Islet precursor cell (in vitro differentiated cells): ENCODE measurements around the gene MLC1.

Experiments used
- DNase-seq: peaks from one replicate; pipeline ENCODE4 v3.0.0-alpha.2; 2018

Gene MLC1

DNA sequence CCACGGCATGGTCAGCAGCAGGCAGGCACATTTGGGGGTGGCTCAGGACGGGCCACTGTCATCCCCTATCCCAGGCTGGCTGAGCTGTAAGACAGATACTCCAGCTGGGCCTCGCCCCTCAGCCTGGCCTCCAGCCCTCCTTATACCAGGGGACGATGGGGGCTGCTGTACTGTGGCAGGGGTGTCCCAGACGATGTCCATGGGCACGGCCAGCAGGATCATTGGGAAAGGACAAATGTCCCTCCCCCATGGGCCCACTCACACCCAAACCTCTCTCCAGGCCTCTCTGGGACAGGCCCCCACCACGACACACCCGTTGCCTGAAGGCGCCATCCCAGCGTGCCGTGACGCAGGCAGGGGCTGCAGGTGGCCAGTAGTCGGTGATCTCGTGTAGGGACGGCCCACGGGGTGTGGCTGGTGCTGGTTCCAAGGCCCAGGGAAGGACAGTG lies 71.1 kb downstream of the MLC1 start:
- DNase-seq = peak; percentile 50

DNA sequence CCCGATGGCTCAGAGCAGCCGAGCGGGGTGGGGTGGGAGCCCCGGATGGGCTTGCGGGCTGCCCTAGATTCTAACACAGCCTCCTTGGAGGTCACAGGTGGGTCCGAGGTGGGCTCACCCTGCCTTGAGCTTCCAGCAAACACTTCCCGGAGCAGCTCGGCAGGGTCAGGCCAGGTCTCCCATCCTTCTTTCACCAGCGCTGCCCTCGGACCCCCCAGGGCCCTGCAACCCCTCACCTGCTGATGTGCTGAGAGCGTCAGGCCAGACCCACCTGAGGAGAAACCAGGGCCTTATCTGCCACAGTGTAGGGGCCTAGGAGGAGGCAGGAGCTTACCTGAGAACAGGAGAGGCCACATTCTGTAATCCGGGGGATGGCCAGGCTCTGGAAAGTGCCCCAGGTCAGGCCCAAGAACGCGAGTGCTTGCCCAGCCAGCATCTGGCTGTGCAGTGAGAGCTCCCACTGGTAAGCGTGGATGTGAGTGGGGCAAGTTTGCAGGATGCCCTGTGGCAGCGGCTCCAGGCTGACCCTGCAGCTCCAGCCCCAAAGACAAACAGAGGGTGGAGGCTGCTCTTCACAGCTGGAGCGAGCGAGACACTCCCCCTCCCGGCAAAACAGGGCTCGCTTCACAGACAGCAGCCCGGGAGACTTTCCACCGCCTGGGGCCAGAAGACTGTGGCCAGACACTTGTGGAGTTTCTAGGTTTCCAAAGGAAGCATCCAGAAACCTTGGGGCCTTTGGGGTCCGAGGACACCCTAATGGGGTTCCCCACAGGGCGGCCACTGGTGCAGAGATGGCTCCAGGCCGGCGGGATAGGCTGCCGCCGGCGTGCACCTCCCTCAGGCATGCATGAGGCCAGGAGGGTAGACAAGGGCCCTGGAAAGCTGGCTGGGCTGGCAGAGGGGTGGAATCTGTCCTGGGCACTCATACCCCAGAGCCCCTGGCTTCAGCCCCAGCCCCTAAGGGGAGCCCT lies 72.7 kb downstream of the MLC1 start, which contains the start of gene IL17REL:
Gene IL17REL, minus strand, starts transcription at position 555 of the 971 bp plus-strand sequence. Its CDS starts 119 bp downstream, at position 436.
- peak; percentile 70 for DNase-seq

DNA sequence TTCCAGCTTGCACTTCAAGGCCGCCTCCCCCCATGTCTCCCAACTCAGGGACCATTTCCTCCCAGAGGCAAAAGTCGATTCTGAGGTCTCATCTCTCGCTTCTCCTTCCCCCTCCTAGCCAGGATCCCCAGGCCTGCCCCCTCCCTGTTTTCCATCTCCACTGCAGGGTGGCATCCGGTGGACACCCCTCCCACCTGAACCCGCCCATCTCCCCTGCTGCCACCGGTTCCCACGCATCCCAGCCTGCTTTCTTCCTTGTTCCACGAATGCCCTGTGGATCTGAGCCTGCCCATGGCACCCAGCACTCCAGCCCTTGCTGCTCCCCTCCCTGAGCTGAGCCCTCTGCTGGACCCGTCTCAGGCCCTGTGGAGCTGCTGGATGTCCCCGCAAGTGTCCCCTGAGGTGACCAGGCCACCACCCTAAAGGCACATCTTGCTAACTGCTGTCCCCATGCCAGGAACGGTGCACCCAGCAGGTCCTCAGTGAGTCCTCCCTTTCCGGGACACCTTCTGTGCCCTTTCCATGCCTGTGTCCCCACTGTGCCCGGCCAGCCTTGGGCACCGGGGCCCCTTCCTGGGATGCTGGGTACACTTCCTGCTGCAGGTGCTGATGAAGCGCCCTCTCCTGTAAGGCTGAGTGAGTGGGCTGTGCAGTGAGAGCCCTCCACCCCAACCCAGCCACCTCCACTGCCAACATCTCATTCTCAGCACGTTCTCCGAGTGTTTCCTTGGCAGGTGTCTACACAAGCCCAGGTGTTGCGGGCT lies 73.6 kb downstream of the MLC1 start:
- no peak for DNase-seq

GRCh38 chr22:50010676-50011446 lies 74.4 kb downstream of the MLC1 start:
- DNase-seq = peak; percentile 50

DNA sequence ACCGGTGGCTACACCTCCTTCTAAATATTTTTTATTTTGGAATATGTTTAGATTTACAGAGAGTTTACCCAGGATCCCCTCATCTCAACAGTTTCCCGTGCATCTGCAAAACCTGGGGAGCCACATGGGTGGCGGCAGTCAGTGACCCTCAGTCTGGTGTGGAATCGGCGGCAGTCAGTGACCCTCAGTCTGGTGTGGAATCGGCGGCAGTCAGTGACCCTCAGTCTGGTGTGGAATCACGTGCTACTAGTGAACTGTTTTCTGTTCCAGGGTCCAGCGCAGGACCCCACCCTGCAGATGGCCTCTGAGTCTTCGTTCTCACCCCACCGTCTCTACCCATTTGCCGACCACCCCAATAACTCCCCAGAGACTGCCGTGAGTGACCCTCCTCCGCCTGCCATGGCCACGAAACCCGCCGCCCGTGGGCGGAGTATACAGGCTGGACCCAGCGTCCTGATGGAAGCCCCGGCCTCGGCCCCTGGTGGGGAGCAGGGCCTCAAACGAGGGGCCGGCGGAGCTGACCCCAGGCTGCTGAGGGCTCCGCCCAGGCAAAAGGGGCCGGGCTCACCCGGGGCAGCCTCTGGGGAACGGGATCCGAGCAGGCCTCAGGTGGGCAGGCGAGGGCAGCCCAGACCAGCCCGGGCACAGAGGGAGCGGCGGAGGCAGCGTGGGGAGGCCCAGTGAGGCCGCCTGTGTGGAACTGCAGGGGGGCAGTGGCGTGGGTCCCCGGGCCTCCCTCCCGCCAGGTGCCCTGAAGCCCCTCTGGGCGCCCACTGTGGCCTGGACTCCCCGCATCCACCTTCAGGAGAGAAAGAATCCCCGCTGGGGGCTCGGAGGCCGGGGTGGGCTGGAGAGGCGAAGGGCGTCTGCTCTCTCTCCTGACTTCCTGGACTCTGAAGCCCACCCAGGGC lies 75.2 kb downstream of the MLC1 start:
- DNase-seq = no peak
